ENCODE results near the gene XRCC3. TPM values are rescaled to one million over a fixed set of nuclear protein-coding genes. Genes with fewer than 3 reads are reported as not detected.

Gene XRCC3
- total RNA-seq, 1 experiment from 2014 or later = 61.3 TPM

DNA sequence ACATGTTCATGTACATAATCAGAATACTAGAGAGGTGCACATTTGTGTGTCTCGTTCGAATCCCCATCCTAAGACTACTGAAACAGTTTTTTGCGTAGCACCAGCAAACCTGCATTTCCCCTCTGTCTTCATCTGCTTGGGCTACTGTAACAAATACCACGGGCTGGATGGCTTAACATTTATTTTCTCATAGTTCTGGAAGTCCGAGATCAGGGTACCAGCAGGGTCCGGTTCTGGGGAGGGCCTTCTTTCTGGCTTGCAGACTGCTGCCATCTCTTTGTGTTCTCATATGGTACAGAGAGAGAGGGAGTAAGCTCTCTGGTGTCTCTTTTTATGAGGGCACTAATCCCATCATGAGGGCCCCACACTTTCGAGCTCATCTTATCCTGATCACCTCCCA is 55.6 kb downstream of the XRCC3 start:
- Histone ChIP-seq H4K20me1 (ENCODE audit: low read length) (peaks cover 11% of the 10 kb centered on the region; the same call in 1 of the 2 replicates), H3K79me2 (ENCODE audit: low read length) (peaks cover 48% of the 10 kb centered on the region), H3K9me3 (ENCODE audit: low read length) (no peaks in the 10 kb centered on the region), H3K36me3 (ENCODE audit: low read depth, low read length) (peaks cover 65% of the 10 kb centered on the region), H3K4me2 (ENCODE audit: low read length) (no peak overlapping the region), H3F3A (ENCODE audit: low read length, unreplicated experiment) (no peaks in the 10 kb centered on the region), H3K27me3 (ENCODE audit: low read length) (no peaks in the 10 kb centered on the region), H3K4me3 (ENCODE audit: low read length) (no peak overlapping the region), H2AFZ (ENCODE audit: low read length) (no peak overlapping the region), H3K9ac (ENCODE audit: low read length) (no peak overlapping the region), H3K27ac (ENCODE audit: low read length) (no peak overlapping the region), H3K9me2 (replicated peaks; ENCODE audit: low read length) (no peaks in the 10 kb centered on the region), H3K4me1 (ENCODE audit: insufficient read depth, low read length) (no peaks in the 10 kb centered on the region; the same call in 1 of the 2 replicates)
- TSS peak; percentile 6 for BruUV-seq (replicated peaks)
- ChIA-PET POLR2A (ENCODE audit: unreplicated experiment) (no interaction called here), CTCF (no interaction called here)
- TF ChIP-seq EZH2phosphoT487 (IDR thresholded peaks at IDR 0.05; ENCODE audit: borderline replicate concordance, low read length) = no peak
- no peak for TF ChIP-seq EZH2 (IDR thresholded peaks at IDR 0.05; ENCODE audit: low read length, unreplicated experiment)
- no peak for TF ChIP-seq CTCF (conservative IDR thresholded peaks at IDR 0.05; ENCODE audit: low read depth, low read length)
- DNase-seq = no peak
- ATAC-seq = no peak
- intact Hi-C loops (cut with micrococcal nuclease) = no loop called here

- POLR2A ChIA-PET (ENCODE audit: unreplicated experiment) = interaction anchor here (0.6 kb wide), 1 partner anchor 119 kb away, joined by 3 read pairs; no protein-coding TSS in a partner anchor
These were observed 57.8 kb downstream of the XRCC3 start for GRCh38 chr14:103657471-103657870.

More at GRCh38 chr14:103657471-103657870, 57.8 kb downstream of the XRCC3 start:
- Histone ChIP-seq H3F3A (ENCODE audit: low read length, unreplicated experiment) (no peaks in the 10 kb centered on the region), H3K9me2 (replicated peaks; ENCODE audit: low read length) (no peaks in the 10 kb centered on the region), H3K27me3 (ENCODE audit: low read length) (no peaks in the 10 kb centered on the region), H3K4me2 (ENCODE audit: low read length) (no peak overlapping the region), H3K4me3 (ENCODE audit: low read length) (no peak overlapping the region), H3K9me3 (ENCODE audit: low read length) (no peaks in the 10 kb centered on the region), H2AFZ (ENCODE audit: low read length) (no peak overlapping the region), H3K27ac (ENCODE audit: low read length) (no peak overlapping the region), H3K79me2 (ENCODE audit: low read length) (peaks cover 57% of the 10 kb centered on the region), H3K36me3 (ENCODE audit: low read depth, low read length) (peaks cover 65% of the 10 kb centered on the region), H3K9ac (ENCODE audit: low read length) (no peak overlapping the region), H3K4me1 (ENCODE audit: insufficient read depth, low read length) (no peaks in the 10 kb centered on the region; the same call in 1 of the 2 replicates), H4K20me1 (ENCODE audit: low read length) (peaks cover 16% of the 10 kb centered on the region; the same call in 1 of the 2 replicates)
- DNase-seq (no peak), ATAC-seq (no peak)
- intact Hi-C loops (cut with micrococcal nuclease) = no loop called here
- no peak for TF ChIP-seq EZH2 (IDR thresholded peaks at IDR 0.05; ENCODE audit: low read length, unreplicated experiment)
- TF ChIP-seq EZH2phosphoT487 (IDR thresholded peaks at IDR 0.05; ENCODE audit: borderline replicate concordance, low read length) = no peak
- TF ChIP-seq CTCF (conservative IDR thresholded peaks at IDR 0.05; ENCODE audit: low read depth, low read length) = no peak
- no TSS peak for BruUV-seq (replicated peaks)
- CTCF ChIA-PET = no interaction called here
